Jurkat, Clone E6-1 (cell line): ENCODE data around the gene PLA2G6. TPM values are rescaled to one million over a fixed set of nuclear protein-coding genes. Genes with fewer than 3 reads are reported as not detected.

Source experiments
- DNase-seq: peaks from one replicate; pipeline ENCODE4 v3.0.0-alpha.2; 2011; ENCODE audit warnings: low read depth, low spot score
- H3K4me3 ChIP-seq: 2 replicates; pipeline ENCODE4 v1.5.1; 2011; ENCODE audit warnings: mild to moderate bottlenecking, low read length, control low read depth, moderate library complexity
- polyA plus RNA-seq: library from polyadenylated mRNA; unstranded; fragments of >200 nt; gene quantifications from one replicate; pipeline ENCODE4 v1.2.1, GENCODE V29; 2012; ENCODE audit warnings: missing spikeins; ENCODE audit not compliant: insufficient read length, insufficient read depth

The PLA2G6 gene, protein sequence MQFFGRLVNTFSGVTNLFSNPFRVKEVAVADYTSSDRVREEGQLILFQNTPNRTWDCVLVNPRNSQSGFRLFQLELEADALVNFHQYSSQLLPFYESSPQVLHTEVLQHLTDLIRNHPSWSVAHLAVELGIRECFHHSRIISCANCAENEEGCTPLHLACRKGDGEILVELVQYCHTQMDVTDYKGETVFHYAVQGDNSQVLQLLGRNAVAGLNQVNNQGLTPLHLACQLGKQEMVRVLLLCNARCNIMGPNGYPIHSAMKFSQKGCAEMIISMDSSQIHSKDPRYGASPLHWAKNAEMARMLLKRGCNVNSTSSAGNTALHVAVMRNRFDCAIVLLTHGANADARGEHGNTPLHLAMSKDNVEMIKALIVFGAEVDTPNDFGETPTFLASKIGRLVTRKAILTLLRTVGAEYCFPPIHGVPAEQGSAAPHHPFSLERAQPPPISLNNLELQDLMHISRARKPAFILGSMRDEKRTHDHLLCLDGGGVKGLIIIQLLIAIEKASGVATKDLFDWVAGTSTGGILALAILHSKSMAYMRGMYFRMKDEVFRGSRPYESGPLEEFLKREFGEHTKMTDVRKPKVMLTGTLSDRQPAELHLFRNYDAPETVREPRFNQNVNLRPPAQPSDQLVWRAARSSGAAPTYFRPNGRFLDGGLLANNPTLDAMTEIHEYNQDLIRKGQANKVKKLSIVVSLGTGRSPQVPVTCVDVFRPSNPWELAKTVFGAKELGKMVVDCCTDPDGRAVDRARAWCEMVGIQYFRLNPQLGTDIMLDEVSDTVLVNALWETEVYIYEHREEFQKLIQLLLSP
- polyA plus RNA-seq: 48.9 TPM

DNA sequence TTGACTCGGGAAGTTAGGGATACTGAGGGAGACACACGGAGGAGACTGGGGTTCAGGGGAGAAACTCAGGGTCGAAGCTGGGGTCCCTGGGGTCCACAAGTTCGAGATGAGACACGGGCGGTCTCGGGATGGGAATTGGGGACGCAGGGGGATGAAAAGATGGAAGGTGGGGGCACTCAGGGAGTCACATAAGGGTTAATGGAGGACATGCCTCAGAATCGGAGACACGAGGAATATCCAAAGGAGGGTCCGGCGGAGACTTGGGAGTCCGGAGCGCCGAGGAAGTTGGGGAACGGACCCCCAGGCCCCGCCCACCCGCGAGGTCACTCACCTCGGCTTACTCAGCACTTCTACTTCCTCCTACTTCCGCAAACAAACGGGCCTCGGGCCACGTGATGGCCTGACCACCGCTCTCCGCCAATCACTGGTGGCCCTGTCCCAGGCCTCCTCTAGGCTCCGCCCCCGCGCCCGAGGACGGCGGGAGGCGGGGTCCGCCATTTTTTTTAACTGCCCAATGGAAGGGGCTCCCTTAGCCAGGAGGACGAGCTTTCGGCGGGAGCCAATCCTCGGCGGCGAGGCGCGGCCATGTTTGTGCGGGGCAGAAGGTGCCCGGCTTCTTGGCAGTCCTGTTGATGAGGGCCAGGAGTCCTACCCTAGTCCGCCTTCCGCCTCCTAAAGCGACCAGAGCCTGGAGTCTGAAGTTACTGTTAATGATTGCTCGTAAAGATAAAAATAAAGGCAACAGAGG, at the start of gene PLA2G6:
Gene PLA2G6 (minus strand): TSS at position 378 of the 748 bp plus-strand sequence. CDS start 12,404 bp downstream, outside the sequence.
- H3K4me3 ChIP-seq: peak within 1 kb of the TSS; percentile 96
- peak; percentile 95 for DNase-seq

DNA sequence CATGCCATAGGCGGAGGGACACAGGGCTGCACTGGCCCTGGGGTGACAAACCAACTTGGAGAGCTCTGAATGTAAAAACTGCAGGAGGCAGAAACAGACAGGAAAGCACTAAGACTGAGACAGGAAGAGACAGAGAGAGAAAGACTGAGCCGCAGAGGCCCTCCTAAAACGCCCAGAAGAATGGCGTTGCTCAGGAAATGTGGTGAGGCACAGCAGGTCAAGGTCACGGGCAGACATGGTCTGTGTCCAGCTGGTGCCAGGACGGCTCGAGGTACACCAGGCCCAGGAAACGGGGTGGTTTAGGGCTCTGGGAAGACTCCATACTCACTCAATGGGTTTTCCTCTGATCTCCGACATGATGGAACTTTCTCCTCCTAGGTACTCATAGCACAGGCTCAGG, 49.3 kb upstream of the PLA2G6 start:
- H3K4me3 ChIP-seq: no peak overlapping the region
- DNase-seq: no peak

DNA sequence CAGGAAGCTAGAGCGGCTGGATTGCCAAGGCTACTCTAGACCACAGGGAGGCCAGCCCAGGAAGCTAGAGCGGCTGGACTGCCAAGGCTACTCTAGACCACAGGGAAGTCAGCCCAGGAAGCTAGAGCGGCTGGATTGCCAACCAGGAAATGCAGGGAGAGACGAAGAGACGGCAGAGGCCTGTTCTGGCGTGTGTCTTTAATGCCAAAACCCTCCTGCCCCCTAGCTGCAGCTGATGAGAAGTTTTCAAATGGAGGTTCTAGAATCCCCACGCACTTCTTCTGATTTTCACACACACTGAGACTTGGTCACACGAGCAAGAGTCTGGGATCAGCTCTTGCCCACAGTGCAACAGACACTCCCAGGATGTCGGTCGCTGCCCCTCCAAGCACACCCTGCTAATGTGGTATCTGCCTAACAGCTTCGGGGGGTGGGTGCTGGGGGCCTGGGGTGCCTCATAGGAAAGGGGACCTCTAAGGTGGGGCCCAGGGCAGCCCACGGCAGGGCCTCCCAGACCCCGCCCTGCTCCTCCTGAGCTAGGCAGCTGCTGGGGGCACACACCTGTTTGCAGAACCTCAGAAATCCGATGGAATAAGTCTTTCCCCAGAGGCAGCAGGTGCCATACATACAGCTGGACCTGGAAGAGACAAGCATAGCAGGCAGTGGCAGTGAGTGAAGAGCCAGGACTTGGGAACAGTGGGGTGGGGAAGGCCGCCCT, 48.6 kb upstream of the PLA2G6 start:
- DNase-seq: peak; percentile 39
- no peak overlapping the region for H3K4me3 ChIP-seq

DNA sequence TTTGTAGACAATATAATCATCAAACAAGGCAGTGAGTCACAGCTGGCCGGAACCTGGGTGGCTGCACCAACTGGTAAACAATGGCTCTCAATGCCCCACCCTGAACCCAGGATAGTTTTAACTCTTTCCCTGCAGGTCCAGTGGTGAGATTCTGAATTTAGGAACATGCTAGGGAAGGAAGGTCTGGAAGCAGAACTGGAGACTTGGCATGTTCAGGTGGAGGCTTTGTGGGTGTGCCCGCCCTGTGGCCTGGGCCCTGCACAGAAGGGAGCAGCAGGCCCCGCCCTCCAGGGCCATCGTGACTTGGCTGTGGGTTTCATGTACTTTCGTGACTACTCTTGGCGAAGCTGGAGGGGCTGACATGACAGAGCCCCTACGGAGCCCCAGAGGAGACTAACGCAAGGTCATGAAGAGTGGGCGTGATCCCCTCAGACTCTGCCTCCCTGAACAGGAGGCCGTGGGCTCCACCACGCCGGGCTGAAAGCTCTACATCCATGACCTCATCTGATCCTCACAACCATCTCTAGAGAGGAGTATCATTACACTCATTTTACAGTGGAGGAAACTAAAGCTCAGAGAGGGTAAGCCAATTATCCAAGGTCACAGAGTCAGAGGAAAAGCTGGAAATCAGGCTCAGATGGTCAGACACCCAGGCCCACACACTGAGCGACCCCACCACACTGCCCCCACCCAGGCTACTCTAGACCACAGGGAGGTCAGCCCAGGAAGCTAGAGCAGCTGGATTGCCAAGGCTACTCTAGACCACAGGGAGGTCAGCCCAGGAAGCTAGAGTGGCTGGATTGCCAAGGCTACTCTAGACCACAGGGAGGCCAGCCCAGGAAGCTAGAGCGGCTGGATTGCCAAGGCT, 47.5 kb upstream of the PLA2G6 start:
- no peak overlapping the region for H3K4me3 ChIP-seq
- no peak for DNase-seq

DNA sequence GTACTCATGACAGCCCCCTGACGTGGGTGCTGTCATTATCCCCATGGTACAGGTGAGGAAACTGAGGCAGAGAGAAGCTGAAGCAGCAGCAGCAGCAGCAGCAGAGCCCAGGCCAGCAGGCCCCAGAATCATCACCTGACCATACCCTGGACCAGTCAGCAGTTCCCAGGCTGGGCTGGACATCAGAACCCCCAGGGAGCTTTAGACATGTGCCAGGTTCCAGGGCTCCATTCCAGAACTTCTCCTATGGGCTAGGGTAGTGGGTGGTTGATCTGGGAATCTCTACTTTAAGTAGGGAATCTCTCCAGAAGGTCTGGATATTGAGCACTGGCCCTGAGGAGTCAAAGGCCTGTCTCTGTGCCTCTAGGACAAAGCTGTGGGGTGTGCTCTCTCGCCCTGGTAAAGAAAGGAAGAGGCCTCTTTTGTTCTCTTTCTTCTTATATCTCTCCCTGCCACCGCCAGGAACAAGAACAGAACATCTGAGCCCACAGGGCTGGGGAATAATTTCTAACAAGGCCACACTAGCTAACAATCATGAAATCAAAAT, 46.8 kb upstream of the PLA2G6 start:
- H3K4me3 ChIP-seq: no peak overlapping the region
- no peak for DNase-seq

DNA sequence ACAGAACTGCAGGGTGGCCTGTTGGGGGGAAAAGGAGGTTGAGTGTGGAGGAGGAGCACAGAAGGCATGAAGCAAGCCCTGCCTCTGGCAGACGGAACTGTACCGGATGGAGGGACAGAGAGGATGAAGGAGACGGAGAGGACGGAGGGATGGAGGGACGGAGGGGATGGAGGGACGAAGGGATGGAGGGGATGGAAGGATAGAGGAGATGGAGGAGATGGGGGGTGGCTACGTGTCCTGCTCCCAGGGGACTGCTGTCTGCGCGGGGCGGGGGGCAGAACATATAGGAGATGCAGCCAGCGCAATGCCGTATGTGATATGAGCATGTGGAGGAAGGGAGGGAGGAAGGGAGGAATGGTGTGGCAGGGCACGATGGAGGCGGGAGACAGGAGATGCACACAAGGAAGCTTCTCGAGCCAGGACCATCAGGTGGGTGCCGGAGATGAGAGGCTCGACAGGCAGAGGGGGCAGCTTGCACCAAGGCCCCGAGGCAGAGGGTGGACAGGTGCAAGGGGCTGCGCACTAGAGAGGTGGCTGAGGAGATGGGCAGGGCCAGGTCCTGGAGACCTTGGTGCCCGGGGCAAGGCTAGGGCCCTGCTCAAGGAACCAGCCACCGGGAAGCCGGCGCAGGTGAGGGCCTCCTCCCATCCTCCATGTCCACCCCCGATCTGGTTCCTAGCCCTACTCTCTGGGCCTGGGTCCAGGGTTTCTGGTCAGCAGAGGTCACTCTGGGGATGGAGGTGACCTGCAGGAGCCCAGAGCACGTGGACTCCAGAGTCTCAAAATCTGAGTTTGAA, 45.4 kb upstream of the PLA2G6 start:
- DNase-seq: no peak
- H3K4me3 ChIP-seq: no peak overlapping the region

DNA sequence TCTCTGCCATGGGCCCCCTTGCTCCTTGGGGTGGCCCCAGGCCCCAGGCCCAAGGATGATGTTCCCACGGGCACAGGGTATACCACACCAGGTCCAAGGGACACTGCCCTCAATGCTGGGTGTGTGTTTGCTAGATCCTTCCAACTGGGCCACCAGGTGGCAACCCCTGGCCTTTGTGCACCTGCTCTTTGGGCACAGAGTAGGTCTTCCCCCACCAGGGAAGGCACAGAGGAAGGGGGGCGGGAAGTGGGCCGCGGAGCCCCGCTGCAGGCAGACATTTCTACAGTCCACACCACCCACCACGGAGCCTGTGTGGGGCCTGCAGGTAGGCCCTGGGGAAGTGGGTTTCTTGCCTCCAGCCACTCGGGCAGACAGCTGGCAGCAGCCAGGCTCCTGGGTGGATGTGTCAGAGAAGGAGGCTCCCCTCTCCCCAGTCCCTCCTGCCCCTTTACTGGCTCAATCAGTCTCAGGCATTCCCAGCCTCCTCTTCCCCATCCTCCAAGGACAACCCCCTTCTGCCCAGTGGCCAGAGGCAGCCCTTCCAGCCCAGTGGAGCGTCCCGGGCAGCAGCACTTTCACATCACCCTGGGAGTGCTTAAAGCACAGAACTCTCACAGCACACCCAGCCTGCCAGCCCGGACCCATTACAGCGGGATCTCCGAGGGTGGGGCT, 41.8 kb upstream of the PLA2G6 start:
- H3K4me3 ChIP-seq: no peak overlapping the region
- DNase-seq: no peak

DNA sequence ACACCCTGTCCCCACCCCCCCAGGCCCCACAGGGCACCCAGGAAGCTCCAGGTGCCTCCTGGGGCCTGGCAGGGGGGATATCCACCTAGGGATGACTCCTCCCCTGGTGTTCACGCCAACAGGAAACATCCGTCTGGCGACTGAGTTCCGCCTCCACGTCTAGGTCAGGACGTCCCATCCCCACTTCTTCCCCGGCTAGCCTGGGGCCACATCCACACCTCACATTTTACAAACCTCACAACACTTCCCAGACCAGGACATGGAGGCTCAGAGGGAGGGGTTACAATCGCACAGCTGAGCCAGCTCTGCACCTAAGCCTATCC, 41.1 kb upstream of the PLA2G6 start:
- H3K4me3 ChIP-seq: no peak overlapping the region
- DNase-seq: no peak

DNA sequence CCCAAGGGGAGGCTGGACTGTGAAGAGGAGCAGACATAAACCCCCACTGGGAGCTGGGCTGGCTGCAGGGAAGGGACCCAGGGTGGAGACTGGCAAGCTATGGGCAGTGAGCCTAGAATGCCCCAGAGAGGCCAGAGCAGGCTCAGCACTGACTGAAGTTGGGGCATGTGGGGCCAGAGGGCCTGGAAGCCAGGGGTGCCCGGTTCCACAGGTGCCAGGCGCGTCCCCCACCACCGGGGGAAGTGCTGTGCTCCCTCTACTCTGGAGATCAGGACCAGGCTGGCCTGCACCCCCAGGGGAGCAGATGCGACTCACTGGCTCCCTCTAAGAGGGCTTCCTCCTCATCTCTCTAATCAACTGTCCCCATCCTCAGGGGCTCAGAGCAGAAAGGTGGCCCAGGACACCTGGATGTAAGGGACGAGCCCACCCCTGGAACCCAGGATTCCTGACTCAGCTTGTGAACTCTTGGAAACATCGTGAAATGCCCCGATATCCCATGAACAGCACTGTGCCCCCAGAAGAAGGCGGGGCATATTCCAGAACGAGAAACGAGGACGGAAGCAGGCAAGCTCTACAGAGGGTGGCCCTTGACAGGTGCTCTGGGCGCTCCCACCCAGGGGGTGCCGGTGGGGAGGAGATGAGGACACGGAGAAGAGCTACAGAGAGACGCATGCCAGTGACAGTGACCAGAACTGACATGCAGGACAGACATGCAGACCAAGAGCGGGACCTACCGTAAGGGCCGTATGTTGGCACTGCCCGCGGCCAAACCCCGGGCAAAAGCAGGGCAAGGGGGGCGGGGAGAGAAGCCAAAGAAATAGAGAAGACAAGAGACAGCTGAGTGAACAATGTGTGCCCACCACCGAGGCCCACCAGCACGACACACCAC, 40.5 kb upstream of the PLA2G6 start:
- DNase-seq: no peak
- H3K4me3 ChIP-seq: no peak overlapping the region

DNA sequence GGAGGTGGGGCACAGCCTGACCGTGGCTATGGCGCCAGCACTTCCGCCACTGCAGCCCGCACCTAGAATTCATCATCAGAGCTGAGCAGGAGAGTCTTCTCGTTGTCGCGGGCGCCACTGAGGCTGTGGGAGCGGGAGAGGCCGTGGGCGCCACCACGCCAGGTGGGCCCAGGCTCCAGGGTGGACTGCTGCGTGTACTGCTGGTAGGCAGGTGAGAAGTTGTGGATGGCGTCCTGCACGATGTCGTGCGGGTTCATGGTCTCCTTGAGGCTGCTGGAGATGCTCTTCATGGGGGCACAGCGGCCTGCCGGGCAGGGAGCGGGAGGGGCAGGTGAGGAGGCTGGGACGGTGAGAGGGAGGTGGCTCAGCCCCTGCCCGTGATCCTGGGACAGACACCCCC, 39.8 kb upstream of the PLA2G6 start:
- DNase-seq: no peak

DNA sequence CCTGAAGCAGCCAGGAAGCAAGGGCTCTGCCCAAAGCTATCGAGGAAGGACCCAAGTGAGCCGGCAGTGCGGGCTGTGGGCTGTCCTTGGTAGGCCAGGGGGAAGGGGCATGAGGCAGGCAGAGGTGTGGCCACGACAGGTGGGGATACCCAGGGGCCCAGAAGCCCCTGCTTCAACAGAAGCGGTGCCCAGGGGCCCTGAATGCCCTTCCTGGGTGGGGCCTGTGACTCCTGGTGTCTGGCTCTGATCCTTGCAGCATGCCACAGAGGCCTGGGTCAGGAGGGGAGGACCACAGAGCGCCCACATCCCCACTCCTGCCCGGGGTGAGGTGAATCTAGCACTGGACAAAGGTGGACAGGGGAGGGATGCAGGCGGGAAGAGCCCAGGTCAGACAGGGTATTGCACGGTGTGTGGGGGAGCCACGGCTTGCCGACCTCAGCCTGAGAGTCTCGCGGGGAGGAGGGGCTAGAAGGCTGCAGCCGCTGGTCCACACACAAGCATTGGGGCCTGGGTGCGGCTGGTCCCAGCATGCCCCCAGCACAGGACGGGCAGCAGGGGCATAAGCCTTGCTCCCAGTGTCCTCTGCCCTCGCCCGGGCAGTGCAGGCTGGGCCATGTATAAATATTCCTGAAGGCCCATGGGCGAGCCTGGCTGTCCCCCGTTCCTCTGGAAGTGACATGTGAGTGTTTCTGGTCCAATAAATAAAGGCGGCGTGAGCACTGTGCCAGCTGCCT, 39.2 kb upstream of the PLA2G6 start:
- no peak for DNase-seq
- no peak overlapping the region for H3K4me3 ChIP-seq

More for the DNA sequence above, 39.8 kb upstream of the PLA2G6 start:
- no peak overlapping the region for H3K4me3 ChIP-seq

DNA sequence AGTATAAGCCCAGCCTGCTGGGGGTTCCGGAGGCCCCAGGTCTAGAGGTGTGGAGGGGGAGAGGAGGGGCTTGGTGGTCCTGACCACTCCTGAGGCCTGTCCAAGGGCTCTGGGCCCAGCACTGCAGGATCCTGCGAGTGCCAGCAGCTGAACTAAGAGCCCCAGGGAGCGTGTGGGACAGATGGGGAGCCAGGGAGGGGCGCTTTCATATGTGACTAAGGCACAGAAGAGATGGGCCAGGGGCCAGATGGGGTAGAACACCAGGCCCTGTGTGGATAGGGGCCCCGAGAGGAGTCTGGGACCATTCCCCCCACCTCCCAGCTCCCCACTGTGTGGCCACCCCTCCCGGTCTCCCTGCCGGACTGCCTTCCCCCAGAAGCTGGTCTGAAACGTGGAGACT, 38.5 kb upstream of the PLA2G6 start:
- DNase-seq: no peak
- H3K4me3 ChIP-seq: no peak overlapping the region

DNA sequence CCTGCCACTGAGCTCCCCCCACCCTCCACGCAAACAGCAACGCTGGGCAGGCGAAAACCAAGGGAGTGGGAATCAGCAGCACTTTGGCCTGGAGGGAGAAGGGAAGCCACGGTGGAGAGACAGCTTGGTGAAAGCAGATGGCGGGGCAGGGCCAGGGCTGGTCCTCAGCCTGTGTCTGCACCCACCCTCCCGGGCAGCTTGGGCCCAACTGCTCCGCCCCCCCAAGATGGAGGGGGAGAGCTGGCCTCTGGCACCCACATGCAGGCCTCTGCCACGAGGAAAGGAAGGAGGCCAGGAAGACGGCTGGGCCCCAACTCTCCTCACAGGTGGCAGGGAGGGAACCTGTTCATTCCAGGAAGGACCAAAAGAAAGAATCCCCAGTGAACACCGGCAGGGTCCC, 38.0 kb upstream of the PLA2G6 start:
- H3K4me3 ChIP-seq: no peak overlapping the region
- DNase-seq: no peak

DNA sequence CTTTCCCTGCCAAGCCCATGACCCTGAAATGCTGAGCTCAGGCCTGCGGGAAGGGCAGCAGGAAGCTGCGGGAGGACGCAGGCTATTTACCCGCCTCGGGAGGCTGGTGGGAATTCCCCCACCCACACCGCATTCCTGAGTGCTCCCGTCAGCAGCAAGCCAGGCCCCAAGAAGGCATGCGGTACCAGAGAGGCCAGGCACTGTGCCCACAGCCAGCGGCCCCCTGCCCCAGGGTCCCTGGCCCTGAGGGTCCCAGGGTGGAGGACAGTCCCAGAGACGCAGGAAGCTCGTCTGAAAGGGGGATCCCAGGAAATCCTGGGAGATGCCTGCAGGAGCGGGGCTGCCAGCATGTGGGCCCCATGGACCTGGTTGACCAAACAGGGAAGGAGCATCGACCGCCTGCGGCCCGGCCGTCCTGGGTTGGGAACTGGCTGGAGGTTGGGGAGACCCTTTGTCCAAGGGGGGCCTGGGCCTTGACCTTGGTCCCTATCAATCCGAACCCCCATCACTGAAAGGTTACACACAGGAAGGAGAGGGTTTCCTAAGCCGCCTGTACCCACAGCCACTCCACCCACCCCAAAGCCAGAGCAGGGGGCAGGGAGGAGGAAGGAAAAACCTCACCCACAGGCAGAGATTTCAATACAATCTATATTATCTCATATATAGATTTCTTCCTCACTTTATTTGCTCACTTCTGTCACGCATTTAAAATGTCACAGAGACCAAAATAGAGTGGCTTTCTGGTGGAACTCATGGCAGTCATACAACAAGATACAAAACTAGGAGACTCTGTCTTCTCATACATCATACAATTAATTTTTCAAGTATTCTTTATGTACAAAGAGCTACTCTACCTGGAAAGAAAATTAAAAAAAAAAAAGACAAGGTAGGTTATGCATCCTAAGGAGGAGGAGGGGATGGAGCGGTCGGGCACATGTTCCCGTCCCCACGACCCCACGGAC, 37.3 kb upstream of the PLA2G6 start:
- DNase-seq: no peak

More for the DNA sequence above, 37.3 kb upstream of the PLA2G6 start:
- H3K4me3 ChIP-seq: no peak overlapping the region
